Limb (tissue), 2 donors: Measurements from ENCODE around the gene CD86.
"Not testable (repeated sequence)": the region's sequence is repeated elsewhere in the genome, so short reads cannot be mapped to it uniquely, and the experiment has no call there.

Experiments used
- DNase-seq, 2 donors: peaks; one replicate each; pipeline ENCODE4 v3.0.0-alpha.2; 2016; ENCODE audit errors: extremely low spot score in 2 of 2

The CD86 gene, protein sequence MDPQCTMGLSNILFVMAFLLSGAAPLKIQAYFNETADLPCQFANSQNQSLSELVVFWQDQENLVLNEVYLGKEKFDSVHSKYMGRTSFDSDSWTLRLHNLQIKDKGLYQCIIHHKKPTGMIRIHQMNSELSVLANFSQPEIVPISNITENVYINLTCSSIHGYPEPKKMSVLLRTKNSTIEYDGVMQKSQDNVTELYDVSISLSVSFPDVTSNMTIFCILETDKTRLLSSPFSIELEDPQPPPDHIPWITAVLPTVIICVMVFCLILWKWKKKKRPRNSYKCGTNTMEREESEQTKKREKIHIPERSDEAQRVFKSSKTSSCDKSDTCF

GRCh38 chr3:122055215-122055614, at the start of gene CD86:
TSS of gene CD86 (plus strand) at chr3:122055362. CDS start at chr3:122055490, 128 bp downstream.
- DNase-seq: no peak

DNA sequence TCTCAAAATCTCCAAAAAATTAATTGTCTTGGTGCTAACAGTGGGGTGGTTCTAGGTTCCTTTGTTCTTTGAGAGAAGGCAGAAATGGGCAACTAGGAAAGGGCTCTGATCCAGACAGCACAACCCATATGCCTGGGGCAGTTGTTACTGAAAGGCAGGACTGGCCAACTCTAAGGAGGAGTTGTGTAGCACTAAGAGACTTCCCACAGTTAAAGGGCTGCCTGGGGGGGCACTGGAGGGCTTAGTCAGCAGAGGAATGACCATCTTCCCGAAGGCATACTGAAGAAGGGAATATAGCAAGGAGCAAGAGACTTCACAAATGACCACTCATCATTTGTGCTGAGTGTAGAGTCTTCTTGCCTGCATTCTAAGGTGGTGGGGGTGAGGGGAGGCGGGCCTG, 48.9 kb upstream of the CD86 start:
- no peak for DNase-seq

- no peak for DNase-seq
These were observed 47.0 kb upstream of the CD86 start for GRCh38 chr3:122008166-122008565.

DNA sequence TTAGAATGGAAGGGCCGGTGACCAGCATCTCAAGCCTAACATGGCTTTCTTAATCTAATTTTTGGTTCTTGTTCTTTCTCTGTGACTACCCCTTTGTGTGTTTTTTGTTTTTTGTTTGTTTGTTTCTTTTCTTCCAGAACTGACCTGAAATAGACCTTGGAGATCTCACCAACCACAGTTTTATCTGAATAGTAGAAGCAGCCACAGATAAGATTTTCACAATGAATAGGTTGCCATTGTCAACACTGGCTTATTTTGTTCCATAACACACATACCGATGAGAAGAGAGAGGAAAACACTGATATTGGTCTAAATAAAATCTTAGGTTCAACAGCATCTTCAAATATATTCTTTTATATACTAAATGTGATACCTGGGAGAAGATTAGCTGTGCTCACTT, 44.7 kb upstream of the CD86 start:
- no peak for DNase-seq

DNA sequence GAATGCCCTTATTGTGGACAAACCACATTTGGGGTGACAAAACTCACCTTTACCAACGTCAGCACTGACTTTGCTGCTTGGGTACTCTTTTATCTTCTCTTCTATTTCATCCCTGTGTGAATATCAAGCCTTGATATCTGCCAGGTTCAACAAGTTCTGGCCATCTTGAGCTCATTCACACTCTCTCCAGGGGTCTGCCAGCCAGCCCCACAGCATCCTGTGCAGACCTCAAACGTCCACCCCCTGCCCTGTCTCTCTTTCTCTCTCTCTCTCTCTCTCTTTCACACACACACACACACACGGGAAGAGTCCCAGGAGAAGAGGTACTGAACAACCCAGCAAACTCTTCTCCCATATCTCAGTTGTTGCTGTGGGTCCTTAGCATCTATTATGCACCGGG, 43.8 kb upstream of the CD86 start:
- DNase-seq: no peak

DNA sequence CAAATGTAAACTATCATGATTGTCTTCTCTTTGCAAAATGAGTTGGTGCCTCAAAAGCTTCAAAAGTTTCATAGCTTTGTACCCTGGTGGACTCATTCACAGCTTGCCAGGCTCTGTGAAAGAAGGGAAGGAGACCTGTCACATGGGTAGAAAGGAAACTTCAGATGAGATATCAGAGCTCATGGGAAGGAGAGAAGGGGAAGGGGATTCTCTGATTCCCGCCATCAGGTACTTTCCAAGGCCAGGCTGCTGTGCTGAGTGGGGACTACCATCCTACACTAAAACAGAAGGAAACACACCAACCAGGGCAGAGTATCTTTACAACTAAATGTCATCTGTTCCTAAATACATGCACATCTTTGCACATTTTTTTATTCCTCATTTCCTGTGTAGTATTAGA, 42.3 kb upstream of the CD86 start:
- DNase-seq: no peak

DNA sequence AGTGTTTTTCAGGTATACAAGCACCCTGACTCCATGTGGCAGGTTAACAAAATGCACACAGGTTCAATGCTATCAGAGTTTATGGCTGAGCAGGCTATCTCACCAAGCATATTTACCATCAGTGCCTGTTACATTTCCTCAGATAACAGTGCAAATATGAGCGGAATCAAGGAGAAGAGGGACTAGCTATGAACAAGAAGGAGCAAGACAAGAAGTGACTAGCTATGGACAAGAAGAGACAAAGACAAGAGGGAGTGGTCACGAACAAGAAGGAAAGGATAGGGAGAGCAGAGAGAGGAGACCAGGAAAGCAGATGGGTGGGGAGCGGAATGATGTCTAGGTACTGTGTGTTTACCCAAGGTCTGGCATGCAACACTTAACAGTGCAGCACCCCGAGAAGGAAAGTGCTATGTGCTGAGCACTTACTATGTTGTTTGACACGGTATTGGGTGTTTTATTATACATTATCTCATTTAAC, 41.7 kb upstream of the CD86 start:
- DNase-seq: no peak

- no peak for DNase-seq
These were observed 40.4 kb upstream of the CD86 start for GRCh38 chr3:122014741-122015140.

DNA sequence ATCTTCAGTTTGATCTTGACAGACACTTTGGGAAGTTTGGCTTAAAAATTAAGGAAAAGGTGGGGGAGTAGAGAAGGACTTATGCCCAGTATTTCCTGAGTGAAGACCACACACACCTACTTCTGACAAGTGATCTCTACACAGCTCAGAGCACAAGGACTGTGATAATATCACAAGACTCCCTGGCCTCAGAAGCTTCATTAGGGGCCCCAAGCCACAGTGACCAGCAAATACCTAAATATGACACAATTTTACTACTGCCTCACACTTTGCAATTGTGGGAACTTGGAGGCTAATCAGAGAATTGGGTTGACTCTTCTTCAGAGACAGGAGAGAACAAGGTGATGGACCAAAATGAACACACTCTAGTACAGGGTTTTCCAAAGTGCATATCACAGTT, 35.7 kb upstream of the CD86 start:
- no peak for DNase-seq

DNA sequence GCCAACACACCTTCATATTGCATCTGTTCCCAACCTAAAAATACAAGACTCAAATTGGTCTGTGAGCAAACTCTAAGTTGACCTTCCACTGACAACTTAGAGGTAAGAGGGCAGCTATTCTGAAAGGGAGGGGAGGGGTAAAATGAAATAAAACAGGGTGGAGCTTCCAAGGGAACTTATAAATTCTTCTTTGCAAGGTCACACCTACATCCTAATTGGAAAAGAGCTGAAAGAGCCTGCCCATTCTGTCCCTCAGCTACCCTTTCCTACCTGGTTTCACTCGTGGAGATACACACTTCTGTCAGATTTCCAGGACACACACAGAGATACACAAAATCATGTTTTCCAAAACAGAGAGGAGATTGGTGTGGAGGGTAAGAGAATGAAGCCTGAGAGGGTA, 34.1 kb upstream of the CD86 start:
- no peak for DNase-seq

- no peak for DNase-seq
These were observed 33.3 kb upstream of the CD86 start, which contains the start of gene ILDR1 for GRCh38 chr3:122021811-122022401. TSS of gene ILDR1 (minus strand) at chr3:122022247. CDS start at chr3:122022077, 170 bp downstream.

DNA sequence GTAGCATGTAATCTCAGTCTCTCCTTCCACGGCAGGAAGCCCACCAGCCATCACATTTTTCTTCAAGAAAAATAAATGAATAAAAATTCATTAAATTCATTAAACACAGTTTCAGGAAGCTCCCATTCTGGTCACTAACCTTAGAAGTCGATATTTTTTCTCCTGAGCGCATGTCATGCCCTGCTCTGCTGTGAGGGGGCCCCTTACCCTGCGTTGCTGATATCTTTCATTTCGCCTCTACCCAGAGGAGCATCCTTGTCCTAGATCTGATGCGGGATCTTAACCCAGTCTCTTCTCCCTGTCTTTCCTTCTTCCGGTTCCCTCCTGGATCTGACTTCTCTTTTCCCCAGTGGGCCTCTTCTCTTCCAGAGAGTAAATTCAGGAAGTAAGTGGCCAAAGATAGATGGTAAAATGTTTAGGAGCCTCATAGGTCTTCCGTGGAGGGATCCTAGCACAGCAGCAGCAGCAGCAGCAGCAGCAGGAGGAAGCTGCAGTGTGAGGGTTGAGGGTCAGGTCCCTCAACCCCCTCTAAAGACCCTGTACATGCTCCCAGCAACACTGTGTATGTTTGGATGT, 31.7 kb upstream of the CD86 start:
- DNase-seq: no peak

DNA sequence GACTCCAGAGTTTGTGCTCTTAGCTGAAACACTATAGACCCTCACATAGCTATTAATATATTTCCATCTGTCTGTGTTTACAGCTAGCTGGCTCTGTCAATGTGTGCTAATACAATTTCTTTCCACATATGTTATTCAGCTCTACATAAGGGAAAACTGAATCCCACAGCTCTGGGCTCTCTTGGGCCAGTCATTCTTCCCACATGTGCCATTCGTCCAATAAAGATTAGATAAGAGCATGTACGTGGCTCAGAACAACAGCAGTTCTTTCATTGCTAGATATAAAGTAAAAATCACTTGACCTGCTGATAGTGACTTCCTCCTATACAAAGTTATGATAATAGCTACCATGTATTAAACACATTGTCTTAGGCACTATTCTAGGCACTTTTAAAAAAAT, 30.4 kb upstream of the CD86 start:
- no peak for DNase-seq

- no peak for DNase-seq
These were observed 29.9 kb upstream of the CD86 start for GRCh38 chr3:122025296-122025695.

DNA sequence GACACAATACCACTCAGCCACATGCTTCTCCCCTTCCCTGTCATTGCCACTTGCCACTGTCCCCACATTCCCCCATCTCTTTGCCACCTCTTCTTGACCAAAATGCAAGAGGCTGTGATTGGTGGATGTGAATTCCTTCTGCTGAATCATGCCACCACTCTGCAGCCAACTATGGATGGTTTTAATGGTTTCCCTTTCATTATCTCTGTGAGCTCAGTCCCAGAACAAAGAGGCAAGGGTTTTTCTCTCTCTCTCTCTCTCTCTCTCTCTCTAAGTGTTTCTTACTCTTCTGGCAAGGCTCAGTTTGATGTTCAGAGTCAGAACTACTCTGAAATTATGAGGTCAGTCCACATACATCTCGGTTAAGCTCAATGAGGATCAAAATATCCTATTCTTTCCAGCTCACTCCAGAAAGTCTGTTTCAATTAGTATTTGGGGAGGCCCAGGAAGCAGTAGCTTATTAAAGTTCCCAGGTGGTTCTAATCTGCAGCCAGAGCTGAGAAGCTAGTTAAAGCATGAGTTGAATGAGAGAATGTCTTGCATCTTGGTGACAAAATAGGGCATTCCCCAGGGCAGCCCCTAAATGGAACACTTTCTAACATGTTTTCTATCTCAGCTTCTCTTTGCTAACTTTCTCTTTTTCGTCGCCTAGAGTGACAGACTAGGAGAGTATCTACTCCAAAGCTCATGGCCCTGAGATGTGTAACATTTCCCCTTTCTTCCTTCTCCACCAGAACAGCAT, 24.6 kb upstream of the CD86 start:
- DNase-seq: no peak

- no peak for DNase-seq
These were observed 24.1 kb upstream of the CD86 start for GRCh38 chr3:122031123-122031468.

GRCh38 chr3:122032531-122032930, 22.6 kb upstream of the CD86 start:
- no peak for DNase-seq

DNA sequence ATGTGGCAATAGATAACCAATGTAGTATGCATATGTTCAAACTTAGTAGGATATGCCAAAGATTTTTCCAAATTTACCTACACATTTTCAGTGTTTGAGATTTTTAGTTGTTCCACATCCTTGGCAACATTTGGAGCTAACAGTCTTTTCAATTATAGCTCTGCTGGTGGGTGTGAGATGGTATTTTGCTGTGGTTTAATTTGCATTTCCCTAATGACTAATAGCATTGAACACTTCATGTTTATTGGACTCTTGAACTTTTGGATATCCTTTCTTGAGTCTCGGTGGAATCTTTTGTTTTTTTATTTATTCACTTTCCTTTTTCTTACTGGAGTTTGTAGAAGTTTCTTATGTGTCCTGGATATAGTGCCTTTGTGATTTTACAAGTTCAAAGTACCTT, 22.1 kb upstream of the CD86 start:
- DNase-seq: no peak

GRCh38 chr3:122047296-122047695, 7.9 kb upstream of the CD86 start:
- DNase-seq: not testable (repeated sequence)

- not testable (repeated sequence) for DNase-seq
These were observed 7.4 kb upstream of the CD86 start for GRCh38 chr3:122047773-122048172.

GRCh38 chr3:122052968-122053367, 2.2 kb upstream of the CD86 start:
- no peak for DNase-seq

GRCh38 chr3:122057671-122058070, 2.5 kb downstream of the CD86 start:
- no peak for DNase-seq
